DND-41 (cell line): Measurements from ENCODE around the gene ZNF600.
"Not testable (repeated sequence)": the region's sequence is repeated elsewhere in the genome, so short reads cannot be mapped to it uniquely, and the experiment has no call there.

ENCODE experiments used
- EZH2 ChIP-seq: IDR thresholded peaks from 3 replicates; pipeline ENCODE4 v1.6.1; 2012; ENCODE audit warnings: borderline replicate concordance, low read depth, mild to moderate bottlenecking, moderate library complexity, low read length, inconsistent platforms; ENCODE audit not compliant: severe bottlenecking
- TF ChIP-seq, protein P1 (sequence below): IDR thresholded peaks from 2 replicates; pipeline ENCODE4 v1.5.1; 2012; ENCODE audit warnings: borderline replicate concordance, low read length, moderate library complexity, mild to moderate bottlenecking; ENCODE audit not compliant: poor library complexity, severe bottlenecking; ENCODE audit errors: extremely low read depth

- TF ChIP-seq, protein P1, sequence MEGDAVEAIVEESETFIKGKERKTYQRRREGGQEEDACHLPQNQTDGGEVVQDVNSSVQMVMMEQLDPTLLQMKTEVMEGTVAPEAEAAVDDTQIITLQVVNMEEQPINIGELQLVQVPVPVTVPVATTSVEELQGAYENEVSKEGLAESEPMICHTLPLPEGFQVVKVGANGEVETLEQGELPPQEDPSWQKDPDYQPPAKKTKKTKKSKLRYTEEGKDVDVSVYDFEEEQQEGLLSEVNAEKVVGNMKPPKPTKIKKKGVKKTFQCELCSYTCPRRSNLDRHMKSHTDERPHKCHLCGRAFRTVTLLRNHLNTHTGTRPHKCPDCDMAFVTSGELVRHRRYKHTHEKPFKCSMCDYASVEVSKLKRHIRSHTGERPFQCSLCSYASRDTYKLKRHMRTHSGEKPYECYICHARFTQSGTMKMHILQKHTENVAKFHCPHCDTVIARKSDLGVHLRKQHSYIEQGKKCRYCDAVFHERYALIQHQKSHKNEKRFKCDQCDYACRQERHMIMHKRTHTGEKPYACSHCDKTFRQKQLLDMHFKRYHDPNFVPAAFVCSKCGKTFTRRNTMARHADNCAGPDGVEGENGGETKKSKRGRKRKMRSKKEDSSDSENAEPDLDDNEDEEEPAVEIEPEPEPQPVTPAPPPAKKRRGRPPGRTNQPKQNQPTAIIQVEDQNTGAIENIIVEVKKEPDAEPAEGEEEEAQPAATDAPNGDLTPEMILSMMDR, result not testable (repeated sequence)
- TF ChIP-seq EZH2, result not testable (repeated sequence)
Observed at GRCh38 chr19:52833541-52833940, 47.0 kb upstream of the ZNF600 start.
